Neutrophil (primary cell): ENCODE results near the gene RNASE7.

Source experiments
- H3K27ac ChIP-seq: fragments of 200-600 bp; sonication (generic); 2 replicates; pipeline ENCODE4 v1.5.1; 2016; ENCODE audit warnings: mild to moderate bottlenecking, moderate library complexity
- H3K27me3 ChIP-seq: fragments of 200-600 bp; sonication (generic); 2 replicates; pipeline ENCODE4 v1.6.0; 2016; ENCODE audit warnings: mild to moderate bottlenecking
- H3K36me3 ChIP-seq: fragments of 200-600 bp; sonication (generic); 2 replicates; pipeline ENCODE4 v1.5.1; 2017
- H3K4me1 ChIP-seq, 2 experiments: fragments of 200-600 bp in 1 of 2; sonication (generic) in 1 of 2; 1 replicate in 1 of 2; 2 replicates in 1 of 2; pipeline versions ENCODE4 v1.5.1 to v1.6.1; 2013 to 2016; ENCODE audit warnings: low read depth in 1 of 2, low read length in 1 of 2, mild to moderate bottlenecking in 1 of 2, moderate library complexity in 1 of 2; ENCODE audit not compliant: control insufficient read depth in 1 of 2, insufficient read depth in 1 of 2
- H3K4me3 ChIP-seq, 2 experiments: fragments of 200-600 bp in 1 of 2; sonication (generic) in 1 of 2; 1 replicate in 1 of 2; 2 replicates in 1 of 2; pipeline ENCODE4 v1.5.1; 2013 to 2016; ENCODE audit warnings: low read depth in 1 of 2, low read length in 1 of 2, mild to moderate bottlenecking in 1 of 2, moderate library complexity in 1 of 2
- H3K9me3 ChIP-seq: fragments of 200-600 bp; sonication (generic); 2 replicates; pipeline ENCODE4 v1.5.1; 2016
- TF ChIP-seq, protein P1 (sequence below): fragments of 200-600 bp; sonication (generic); IDR thresholded peaks from 2 replicates; pipeline ENCODE4 v1.5.1; 2016; ENCODE audit warnings: antibody characterized with exemption

RNASE7 gene

DNA sequence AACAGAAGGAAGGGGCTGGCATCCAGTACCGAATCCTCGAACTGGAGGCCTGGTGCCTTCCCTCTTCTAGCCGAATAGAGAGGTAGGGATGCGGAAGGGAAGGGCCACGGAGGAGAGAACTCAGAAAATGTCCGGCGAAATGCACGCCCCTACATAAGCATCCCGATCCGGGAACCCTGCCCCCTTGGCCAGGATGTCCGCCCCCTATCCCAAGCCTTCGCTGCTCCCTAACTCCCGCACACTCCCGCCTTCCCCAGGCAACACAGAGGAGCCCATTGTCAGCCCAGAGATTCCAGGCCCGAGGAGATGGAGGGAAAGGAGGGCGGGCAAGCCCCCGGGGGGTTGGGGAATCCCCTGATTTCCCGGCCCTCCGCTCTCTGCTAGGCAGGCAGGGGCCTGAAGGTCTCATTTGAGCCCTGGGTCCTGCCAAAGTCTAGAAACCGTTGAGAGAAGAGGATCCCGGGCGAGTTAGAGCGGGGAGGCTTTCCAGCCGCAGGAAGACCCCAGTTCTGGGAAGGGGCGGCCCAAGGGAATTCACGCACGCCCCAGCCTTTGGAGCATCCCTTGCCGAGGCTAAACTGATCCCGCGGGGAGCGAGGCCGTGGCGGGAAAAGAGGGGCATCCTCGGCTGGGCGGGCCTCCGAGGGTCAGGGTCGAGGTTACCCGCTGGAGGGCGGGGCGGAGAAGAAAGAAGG, 27.4 kb downstream of the RNASE7 start:
- Histone ChIP-seq H3K4me1 (peaks cover 38 to 41% of the 10 kb centered on the region in 2 experiments), H3K27me3 (peaks cover 87% of the 10 kb centered on the region)

DNA sequence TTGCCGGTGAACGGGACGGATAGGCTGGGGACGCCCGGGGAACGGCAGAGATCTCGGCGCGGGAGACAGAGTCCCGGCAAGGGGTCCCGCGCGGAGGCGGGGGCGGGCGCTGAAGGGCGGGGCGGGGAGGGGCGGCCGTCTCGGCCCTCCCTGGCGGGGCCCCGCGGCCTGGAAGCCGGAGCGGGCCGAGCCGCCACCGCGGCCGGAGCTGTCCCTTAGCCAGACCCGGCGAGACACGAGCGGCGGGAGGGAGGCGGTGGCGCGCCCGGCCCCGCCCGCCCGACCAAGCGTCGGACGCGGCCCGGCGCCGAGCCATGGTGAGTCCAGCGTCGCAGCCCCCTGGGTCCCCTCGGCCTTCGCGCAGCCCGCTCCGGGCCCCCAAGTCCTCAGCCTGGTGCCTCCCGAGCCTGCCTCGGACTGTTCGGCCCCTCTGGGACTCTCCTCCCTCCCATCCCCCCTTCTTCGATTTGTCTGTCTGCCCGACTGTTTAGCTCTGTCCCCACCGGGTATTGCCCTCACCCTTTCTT, 28.0 kb downstream of the RNASE7 start, which contains the start of gene ARHGEF40:
Gene ARHGEF40 (plus strand): TSS at position 222 of the 527 bp plus-strand sequence. CDS start 93 bp downstream, at position 315.
- no peaks in the 10 kb centered on the region for H3K9me3 ChIP-seq
- H3K4me3 ChIP-seq, result peak within 1 kb of the TSS; percentile 74 to 81
- TF ChIP-seq, protein P1, sequence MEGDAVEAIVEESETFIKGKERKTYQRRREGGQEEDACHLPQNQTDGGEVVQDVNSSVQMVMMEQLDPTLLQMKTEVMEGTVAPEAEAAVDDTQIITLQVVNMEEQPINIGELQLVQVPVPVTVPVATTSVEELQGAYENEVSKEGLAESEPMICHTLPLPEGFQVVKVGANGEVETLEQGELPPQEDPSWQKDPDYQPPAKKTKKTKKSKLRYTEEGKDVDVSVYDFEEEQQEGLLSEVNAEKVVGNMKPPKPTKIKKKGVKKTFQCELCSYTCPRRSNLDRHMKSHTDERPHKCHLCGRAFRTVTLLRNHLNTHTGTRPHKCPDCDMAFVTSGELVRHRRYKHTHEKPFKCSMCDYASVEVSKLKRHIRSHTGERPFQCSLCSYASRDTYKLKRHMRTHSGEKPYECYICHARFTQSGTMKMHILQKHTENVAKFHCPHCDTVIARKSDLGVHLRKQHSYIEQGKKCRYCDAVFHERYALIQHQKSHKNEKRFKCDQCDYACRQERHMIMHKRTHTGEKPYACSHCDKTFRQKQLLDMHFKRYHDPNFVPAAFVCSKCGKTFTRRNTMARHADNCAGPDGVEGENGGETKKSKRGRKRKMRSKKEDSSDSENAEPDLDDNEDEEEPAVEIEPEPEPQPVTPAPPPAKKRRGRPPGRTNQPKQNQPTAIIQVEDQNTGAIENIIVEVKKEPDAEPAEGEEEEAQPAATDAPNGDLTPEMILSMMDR, result no peak
- peak within 1 kb of the TSS; percentile 86 for H3K27ac ChIP-seq
- peaks cover 38 to 41% of the 10 kb centered on the region in 2 experiments for H3K4me1 ChIP-seq
- H3K27me3 ChIP-seq, result peaks cover 81% of the 10 kb centered on the region
- no peaks in the 10 kb centered on the region for H3K36me3 ChIP-seq

More for the DNA sequence above, 27.4 kb downstream of the RNASE7 start:
- no peaks in the 10 kb centered on the region for H3K36me3 ChIP-seq
- TF ChIP-seq, protein P1, result no peak
- H3K27ac ChIP-seq, result peak overlapping the region; percentile 86
- H3K9me3 ChIP-seq, result no peaks in the 10 kb centered on the region
- peak overlapping the region; percentile 74 to 81 for H3K4me3 ChIP-seq

DNA sequence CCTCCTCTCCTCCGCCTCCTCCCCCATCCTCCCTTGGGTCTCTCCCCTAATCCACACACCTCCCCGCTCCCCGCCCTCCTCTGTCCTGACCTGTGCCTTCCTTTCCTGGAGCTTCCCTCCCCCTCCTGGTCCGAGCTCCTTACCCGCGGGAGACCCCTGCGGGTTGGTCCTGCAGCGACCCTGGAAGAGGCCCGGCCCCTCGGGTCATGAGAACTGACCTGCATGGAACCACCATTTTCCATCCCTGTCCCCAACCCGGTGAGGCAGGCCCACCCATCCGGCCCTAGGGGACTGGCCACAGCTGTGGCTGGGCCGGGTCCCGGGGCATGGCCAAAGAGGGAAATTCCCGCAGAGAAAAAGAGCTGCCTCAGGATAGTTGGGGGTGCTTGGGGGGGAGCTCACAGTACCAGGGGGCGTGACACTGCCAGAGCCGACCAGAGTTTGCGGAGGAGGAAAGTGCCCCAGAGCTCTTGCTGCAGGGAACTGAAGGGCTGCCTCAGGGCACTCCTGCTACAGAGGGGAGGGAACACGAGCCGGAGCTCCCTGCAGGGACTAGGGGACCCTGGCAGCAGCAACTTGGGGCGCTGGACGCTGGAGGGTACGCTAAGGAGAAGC, 28.6 kb downstream of the RNASE7 start:
- H3K27me3 ChIP-seq, result peaks cover 75% of the 10 kb centered on the region
- no peaks in the 10 kb centered on the region for H3K36me3 ChIP-seq
- TF ChIP-seq, protein P1, result no peak
- peak overlapping the region; percentile 74 to 81 for H3K4me3 ChIP-seq
- peak overlapping the region; percentile 86 for H3K27ac ChIP-seq
- H3K9me3 ChIP-seq, result no peaks in the 10 kb centered on the region
- peaks cover 38 to 41% of the 10 kb centered on the region in 2 experiments for H3K4me1 ChIP-seq

DNA sequence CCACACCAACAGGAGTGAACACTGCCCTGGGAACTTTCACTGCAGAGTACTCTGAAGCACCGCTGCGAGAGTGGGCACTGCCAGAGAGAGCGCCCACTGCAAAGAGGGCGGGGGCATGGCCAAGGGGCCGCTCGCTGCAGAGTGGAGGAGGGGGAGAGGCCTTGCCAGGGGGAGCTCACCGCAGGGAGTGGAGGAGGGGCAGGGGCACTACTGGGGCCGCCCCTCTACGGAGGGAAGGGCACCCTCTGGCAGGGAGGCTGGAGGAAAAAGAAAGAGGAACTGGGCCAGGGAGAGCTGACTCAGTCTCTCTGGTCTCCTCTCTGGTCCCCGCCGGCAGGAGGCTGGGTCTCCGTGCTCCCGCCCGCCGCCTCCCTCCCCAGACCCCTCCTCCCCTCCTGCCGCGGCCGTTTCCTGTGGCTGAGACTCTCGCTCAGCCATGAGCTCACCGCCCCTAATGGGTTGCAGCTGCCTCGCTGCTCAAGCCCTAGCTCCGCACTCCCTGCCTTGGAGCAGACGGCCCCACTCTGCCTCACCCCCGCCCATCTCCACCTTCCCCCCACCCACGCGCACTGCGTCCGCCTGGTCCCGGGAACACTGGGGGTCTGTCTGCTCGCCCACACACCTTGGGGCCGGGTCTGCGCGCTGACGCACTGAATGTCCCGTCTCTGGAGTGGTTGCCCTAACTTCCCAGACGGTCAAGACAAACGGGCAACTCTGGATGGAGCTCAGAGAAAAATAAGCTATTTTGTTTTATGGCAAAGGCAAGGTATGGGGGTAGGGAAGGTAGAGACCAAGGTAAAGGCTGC, 29.3 kb downstream of the RNASE7 start:
- Histone ChIP-seq H3K27ac (peak overlapping the region; percentile 86), H3K4me1 (peaks cover 38 to 41% of the 10 kb centered on the region in 2 experiments), H3K4me3 (peak overlapping the region; percentile 74 to 81), H3K36me3 (peaks cover 6% of the 10 kb centered on the region), H3K27me3 (peaks cover 69% of the 10 kb centered on the region), H3K9me3 (no peaks in the 10 kb centered on the region)
- TF ChIP-seq, protein P1, result peak; percentile 68

DNA sequence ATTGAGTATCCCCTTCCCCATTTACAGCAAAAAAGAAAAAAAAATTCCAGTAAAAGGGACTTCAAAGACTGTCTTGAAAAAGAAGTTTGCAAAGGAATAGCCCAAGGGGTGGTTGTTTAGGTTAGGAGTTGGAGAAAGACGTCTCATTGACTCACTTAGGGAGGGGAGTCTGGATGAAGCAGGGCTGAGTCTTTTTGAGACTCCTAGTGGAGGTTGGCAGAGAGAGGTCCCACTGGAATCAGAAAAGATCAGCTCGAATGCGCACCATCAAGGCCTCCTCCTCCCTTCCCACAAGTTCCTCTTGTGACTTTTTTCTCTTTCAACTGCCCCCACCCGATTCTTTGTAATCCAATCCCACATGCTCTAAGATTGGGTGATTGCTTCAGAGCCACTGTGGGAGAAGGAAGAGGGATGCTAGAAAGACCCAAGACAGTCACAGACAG, 29.9 kb downstream of the RNASE7 start:
- Histone ChIP-seq H3K27ac (peak overlapping the region; percentile 86), H3K9me3 (no peaks in the 10 kb centered on the region), H3K27me3 (peaks cover 63% of the 10 kb centered on the region), H3K4me3 (peak overlapping the region; percentile 74 to 81), H3K4me1 (peaks cover 38 to 41% of the 10 kb centered on the region in 2 experiments), H3K36me3 (peaks cover 8% of the 10 kb centered on the region)
- TF ChIP-seq, protein P1, result no peak
